ENCODE data around the gene RWDD4. TPM values are rescaled to one million over a fixed set of nuclear protein-coding genes. Genes with fewer than 3 reads are reported as not detected.

RWDD4 gene
- 16.1 to 19.8 TPM (median 18.2 TPM) in 5 replicates for total RNA-seq (2022; extraction: Qiagen RNA extraction; ENCODE audit: low read depth)

DNA sequence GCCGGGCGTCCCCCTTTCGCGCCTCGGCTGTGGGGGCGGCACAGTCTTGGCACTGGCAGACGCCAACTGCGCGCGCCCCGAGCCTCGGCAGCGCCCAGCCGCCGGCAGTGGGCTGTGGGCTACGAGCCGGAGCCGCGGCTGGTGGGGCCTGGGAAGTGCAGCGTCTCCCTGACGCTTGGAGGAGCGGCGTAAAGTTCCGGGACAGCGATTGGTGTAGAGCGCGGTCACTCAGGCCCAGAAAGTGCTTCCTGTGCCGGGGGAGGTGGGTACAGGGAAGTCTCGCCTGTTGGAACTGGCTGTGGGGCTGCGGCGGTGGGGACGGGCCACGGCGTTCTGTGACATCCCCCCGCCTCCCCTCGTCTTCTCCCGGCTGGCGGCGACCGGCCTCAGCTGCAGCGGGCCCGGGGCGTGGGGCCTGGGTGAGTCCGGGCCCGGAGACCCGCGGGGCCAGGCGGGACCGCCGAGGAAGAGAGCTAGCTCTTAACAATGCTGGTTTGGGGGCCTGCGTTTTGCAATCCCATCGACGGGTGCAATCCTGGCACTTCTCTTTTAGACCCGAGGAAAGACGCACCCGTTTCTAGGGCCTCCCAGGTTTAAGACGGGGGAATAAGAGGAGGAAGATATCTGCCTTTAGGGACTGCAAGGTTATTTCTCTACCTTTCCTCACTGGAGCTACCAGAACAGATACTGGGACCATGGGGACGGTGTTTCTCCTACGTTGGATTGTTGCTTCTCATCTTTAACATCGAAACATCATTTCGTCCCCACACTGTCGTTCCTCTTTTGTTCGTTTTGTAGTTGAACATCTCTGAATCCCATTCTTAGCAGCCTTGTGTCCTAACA lies at the start of gene RWDD4, which contains the start of gene TRAPPC11:
RWDD4 (minus strand) TSS at position 157 of the 843 bp plus-strand sequence. CDS start 233 bp downstream, outside the sequence.
TRAPPC11 (plus strand) TSS at position 265 of the 843 bp plus-strand sequence. CDS start 4,575 bp downstream, outside the sequence.

Other genes starting within 250 kb of the RWDD4 start
- gene CDKN2AIP, start 214.5 kb downstream of the RWDD4 start, total RNA-seq (2022; extraction: Qiagen RNA extraction; ENCODE audit: low read depth) = 11.1 to 14.2 TPM (median 11.6 TPM) in 5 replicates
- 9.9 to 11.4 TPM (median 10.9 TPM) in 5 replicates for gene ING2, start 154.1 kb downstream of the RWDD4 start, total RNA-seq (2022; extraction: Qiagen RNA extraction; ENCODE audit: low read depth)
- 9.6 to 11.9 TPM (median 11.4 TPM) in 5 replicates for gene TRAPPC11, start 108 bp upstream of the RWDD4 start, total RNA-seq (2022; extraction: Qiagen RNA extraction; ENCODE audit: low read depth)
- gene STOX2, start 246.1 kb upstream of the RWDD4 start, total RNA-seq (2022; extraction: Qiagen RNA extraction; ENCODE audit: low read depth) = 3.1 to 4.1 TPM (median 3.7 TPM) in 5 replicates

Data from A549 treated with DMSO at 1 μM for 4 hours (cell line).